Stromal cell of bone marrow (primary cell): ENCODE data around the gene FAM117B.

Experiments
- DNase-seq: peaks from one replicate; pipeline ENCODE4 v3.0.0-alpha.2; 2012; ENCODE audit warnings: low read depth

FAM117B gene

GRCh38 chr2:202634556-202635427 lies at the start of gene FAM117B:
Gene FAM117B, plus strand, starts transcription at chr2:202634969. Its CDS starts 219 bp downstream, at chr2:202635188.
- DNase-seq, result peak; percentile 93

- peak; percentile 33 for DNase-seq
Observed at GRCh38 chr2:202588647-202589581, 45.9 kb upstream of the FAM117B start.

- DNase-seq, result no peak
Observed at GRCh38 chr2:202589582-202589949, 45.2 kb upstream of the FAM117B start.

GRCh38 chr2:202592566-202592965 lies 42.2 kb upstream of the FAM117B start:
- DNase-seq, result no peak

GRCh38 chr2:202599105-202599504 lies 35.7 kb upstream of the FAM117B start:
- no peak for DNase-seq

GRCh38 chr2:202599911-202600310 lies 34.9 kb upstream of the FAM117B start:
- DNase-seq, result no peak

GRCh38 chr2:202604699-202605098 lies 30.1 kb upstream of the FAM117B start:
- DNase-seq, result no peak

- DNase-seq, result no peak
Observed at GRCh38 chr2:202605174-202605573, 29.6 kb upstream of the FAM117B start.

GRCh38 chr2:202608142-202608852 lies 26.5 kb upstream of the FAM117B start:
- no peak for DNase-seq

- DNase-seq, result peak; percentile 19
Observed at GRCh38 chr2:202609381-202610145, 25.2 kb upstream of the FAM117B start.

GRCh38 chr2:202610380-202610779 lies 24.4 kb upstream of the FAM117B start:
- DNase-seq, result no peak

GRCh38 chr2:202612145-202612544 lies 22.6 kb upstream of the FAM117B start:
- no peak for DNase-seq

GRCh38 chr2:202613479-202613878 lies 21.3 kb upstream of the FAM117B start:
- no peak for DNase-seq

GRCh38 chr2:202624133-202624532 lies 10.6 kb upstream of the FAM117B start:
- DNase-seq, result no peak

GRCh38 chr2:202627042-202627441 lies 7.7 kb upstream of the FAM117B start:
- no peak for DNase-seq

GRCh38 chr2:202628646-202629198 lies 6.0 kb upstream of the FAM117B start:
- no peak for DNase-seq

GRCh38 chr2:202632682-202633290 lies 2.0 kb upstream of the FAM117B start:
- DNase-seq, result no peak

GRCh38 chr2:202633470-202633869 lies 1.3 kb upstream of the FAM117B start:
- DNase-seq, result no peak

- peak; percentile 27 for DNase-seq
Observed at GRCh38 chr2:202635428-202636212, 851 bp downstream of the FAM117B start.

- no peak for DNase-seq
Observed at GRCh38 chr2:202636213-202636513, 1.4 kb downstream of the FAM117B start.
